Nephron (organoid): Measurements from ENCODE around the gene KLHL13.

Experiments
- H3K27ac Mint-ChIP-seq, 3 experiments: 2 replicates each; pipeline ENCODE4 v1.8.0; 2020; ENCODE audit warnings: mixed read lengths in 3 of 3, mild to moderate bottlenecking in 2 of 3, moderate library complexity in 1 of 3
- H3K27me3 Mint-ChIP-seq: 2 replicates; pipeline ENCODE4 v1.8.0; 2021; ENCODE audit warnings: low read depth, mild to moderate bottlenecking, moderate library complexity, mixed read lengths
- H3K36me3 Mint-ChIP-seq: 2 replicates; pipeline ENCODE4 v1.8.0; 2020; ENCODE audit warnings: low read depth, mixed read lengths
- H3K4me1 Mint-ChIP-seq: 2 replicates; pipeline ENCODE4 v1.8.0; 2020; ENCODE audit warnings: mixed read lengths
- H3K4me3 Mint-ChIP-seq, 3 experiments: 2 replicates each; pipeline ENCODE4 v1.8.0; 2020; ENCODE audit warnings: mild to moderate bottlenecking in 3 of 3, mixed read lengths in 3 of 3, moderate library complexity in 2 of 3
- H3K9me3 Mint-ChIP-seq: 2 replicates; pipeline ENCODE4 v1.8.0; 2020; ENCODE audit warnings: mixed read lengths
- CTCF ChIP-seq, 3 experiments: fragments of 200-600 bp; sonication (generic); IDR thresholded peaks; one replicate each; pipeline ENCODE4 v1.5.0; 2021; ENCODE audit warnings: antibody characterized with exemption in 3 of 3; ENCODE audit not compliant: unreplicated experiment in 3 of 3

Gene KLHL13

GRCh38 chrX:117973110-117973807 lies 143.4 kb downstream of the KLHL13 start:
- Mint-ChIP-seq H3K36me3 (no peaks in the 10 kb centered on the region), H3K9me3 (no peaks in the 10 kb centered on the region), H3K27me3 (no peaks in the 10 kb centered on the region), H3K4me1 (peaks cover 15% of the 10 kb centered on the region), H3K27ac (peak overlapping the region; percentile 50 to 78 (median 61)), H3K4me3 (peak overlapping the region; percentile 62 to 72 (median 68))
- TF ChIP-seq CTCF (IDR thresholded peaks at IDR 0.05; ENCODE audit: unreplicated experiment in 3 of 3), result no peak

GRCh38 chrX:117972711-117973109 lies 143.9 kb downstream of the KLHL13 start:
- Mint-ChIP-seq H3K4me3 (peak overlapping the region; percentile 43 to 68 (median 62)), H3K9me3 (no peaks in the 10 kb centered on the region), H3K27ac (peak overlapping the region; percentile 4 to 61 (median 18))

GRCh38 chrX:117969782-117970181 lies 146.8 kb downstream of the KLHL13 start:
- peaks cover 15% of the 10 kb centered on the region for H3K4me1 Mint-ChIP-seq

More at GRCh38 chrX:117972711-117973109, 143.9 kb downstream of the KLHL13 start:
- no peaks in the 10 kb centered on the region for H3K27me3 Mint-ChIP-seq
- TF ChIP-seq CTCF (IDR thresholded peaks at IDR 0.05; ENCODE audit: unreplicated experiment in 3 of 3), result no peak
- peaks cover 15% of the 10 kb centered on the region for H3K4me1 Mint-ChIP-seq
- H3K36me3 Mint-ChIP-seq, result no peaks in the 10 kb centered on the region

GRCh38 chrX:117969328-117969727 lies 147.3 kb downstream of the KLHL13 start:
- no peak for TF ChIP-seq CTCF (IDR thresholded peaks at IDR 0.05; ENCODE audit: unreplicated experiment in 3 of 3)
- peaks cover 14% of the 10 kb centered on the region for H3K9me3 Mint-ChIP-seq
- H3K4me3 Mint-ChIP-seq, result peak overlapping the region in 1 of 3 experiments; percentile 1
- H3K27me3 Mint-ChIP-seq, result no peaks in the 10 kb centered on the region
- H3K27ac Mint-ChIP-seq, result peak overlapping the region in 1 of 3 experiments; percentile 10
- peaks cover 15% of the 10 kb centered on the region for H3K4me1 Mint-ChIP-seq
- peaks cover 4% of the 10 kb centered on the region for H3K36me3 Mint-ChIP-seq

More at GRCh38 chrX:117969782-117970181, 146.8 kb downstream of the KLHL13 start:
- Mint-ChIP-seq H3K9me3 (peaks cover 14% of the 10 kb centered on the region), H3K36me3 (peaks cover 4% of the 10 kb centered on the region), H3K4me3 (no peak overlapping the region), H3K27ac (peak overlapping the region in 1 of 3 experiments; percentile 10), H3K27me3 (no peaks in the 10 kb centered on the region)
- no peak for TF ChIP-seq CTCF (IDR thresholded peaks at IDR 0.05; ENCODE audit: unreplicated experiment in 3 of 3)

- no peak overlapping the region for H3K27ac Mint-ChIP-seq
Observed at GRCh38 chrX:117959045-117959444, 157.6 kb downstream of the KLHL13 start.

More at GRCh38 chrX:117959045-117959444, 157.6 kb downstream of the KLHL13 start:
- H3K4me1 Mint-ChIP-seq, result no peaks in the 10 kb centered on the region
- H3K27me3 Mint-ChIP-seq, result no peaks in the 10 kb centered on the region
- H3K4me3 Mint-ChIP-seq, result no peak overlapping the region
- H3K36me3 Mint-ChIP-seq, result peaks cover 5% of the 10 kb centered on the region
- H3K9me3 Mint-ChIP-seq, result no peaks in the 10 kb centered on the region
- TF ChIP-seq CTCF (IDR thresholded peaks at IDR 0.05; ENCODE audit: unreplicated experiment in 3 of 3), result no peak
